CMK (cell line): ENCODE measurements around the gene CTTN.
"Not testable (repeated sequence)": the region's sequence is repeated elsewhere in the genome, so short reads cannot be mapped to it uniquely, and the experiment has no call there.

Experiments used
- DNase-seq: peaks from one replicate; pipeline ENCODE4 v3.0.0-alpha.2; 2010; ENCODE audit warnings: low read depth

Gene CTTN

DNA sequence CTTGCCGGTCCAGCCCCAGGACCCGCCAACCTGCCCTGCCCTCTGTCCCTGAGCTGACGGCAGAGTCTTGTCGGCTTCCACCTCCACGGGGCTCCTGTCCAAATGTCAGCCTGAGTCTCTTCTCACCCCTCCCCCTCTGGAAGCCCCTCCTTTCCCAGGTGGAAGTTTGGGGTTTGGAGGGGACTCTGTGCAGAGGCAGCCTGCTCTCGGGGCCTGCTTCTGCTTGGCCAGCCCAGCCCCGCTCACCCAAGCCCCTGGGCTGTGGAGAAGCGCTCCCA is 31.0 kb downstream of the CTTN start:
- DNase-seq = no peak

DNA sequence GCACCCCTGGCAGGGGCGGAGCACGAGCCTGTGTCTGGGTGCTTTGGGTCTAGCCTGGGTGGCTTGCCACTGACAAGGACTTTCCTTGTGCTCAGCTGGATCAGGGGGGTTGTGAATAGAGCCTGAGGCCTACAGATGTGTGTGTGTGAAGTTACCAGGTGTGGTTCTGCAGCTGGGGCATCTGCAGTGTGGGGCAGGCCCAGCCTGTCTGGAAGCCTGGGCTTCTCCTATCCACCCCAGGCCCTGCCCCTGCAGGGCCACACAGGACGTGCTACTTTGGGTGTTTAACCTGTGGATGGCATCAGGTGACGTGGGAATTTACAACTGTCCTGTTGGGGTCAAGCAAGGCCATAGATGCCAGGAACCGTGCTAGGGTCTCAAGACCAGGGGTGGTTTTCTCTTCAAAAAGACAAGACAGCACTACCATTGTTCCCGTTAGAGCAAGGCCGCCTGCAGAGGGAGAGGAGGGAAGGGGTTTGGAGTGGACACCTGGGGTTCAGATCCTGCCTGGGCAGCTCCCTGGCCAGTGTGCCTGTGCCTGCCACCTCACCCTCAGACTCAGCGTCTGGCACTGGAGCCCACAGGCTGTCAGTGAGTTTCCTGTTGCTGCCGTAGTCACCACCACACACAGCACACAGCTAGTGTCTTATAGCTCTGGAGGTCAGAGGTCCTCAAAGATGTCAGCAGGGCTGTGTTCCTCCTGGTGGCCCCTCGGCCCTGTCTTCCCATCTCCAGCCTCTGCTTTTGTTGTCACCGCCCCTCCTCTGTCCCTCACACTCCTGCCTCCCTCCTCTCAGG is 31.6 kb downstream of the CTTN start:
- no peak for DNase-seq

DNA sequence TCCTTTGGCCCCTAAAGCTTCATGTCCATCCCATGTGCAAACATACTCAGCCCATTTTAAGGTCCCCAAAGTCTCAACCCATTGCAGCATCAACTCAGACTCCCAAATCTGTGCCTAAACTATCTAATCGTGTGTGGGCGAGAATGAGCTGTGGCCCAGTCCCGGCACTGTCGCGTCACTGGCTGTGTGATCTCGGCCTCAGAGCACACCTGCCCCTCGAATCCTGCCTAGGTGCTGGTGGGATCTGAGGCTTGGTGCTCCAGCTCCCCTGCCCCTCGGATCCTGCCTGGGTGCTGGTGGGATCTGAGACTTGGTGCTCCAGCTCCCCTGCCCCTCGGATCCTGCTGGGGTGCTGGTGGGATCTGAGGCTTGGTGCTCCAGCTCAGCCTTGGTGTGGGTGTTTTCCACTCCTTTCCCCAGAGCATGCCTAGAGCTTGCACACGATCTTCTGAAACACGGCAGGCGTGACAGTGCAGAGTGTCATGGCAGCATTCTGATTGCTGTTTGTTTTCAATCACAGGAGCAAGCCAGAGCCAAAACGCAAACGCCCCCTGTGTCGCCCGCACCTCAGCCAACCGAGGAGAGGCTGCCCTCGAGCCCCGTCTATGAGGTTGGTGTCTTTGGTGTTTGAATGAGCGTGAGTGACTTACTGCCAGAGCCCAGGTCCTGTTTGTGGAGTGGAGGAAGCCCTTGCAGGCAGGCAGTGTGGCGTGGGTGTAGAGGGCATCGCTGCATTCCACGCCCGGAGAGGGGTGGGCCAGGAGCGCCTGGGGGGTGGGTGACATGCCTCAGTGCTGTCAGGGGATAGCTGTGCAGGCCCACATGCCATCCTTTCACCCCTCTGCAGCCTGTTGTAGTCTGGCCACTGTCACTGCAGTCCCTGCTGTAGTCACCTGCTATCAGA is 32.6 kb downstream of the CTTN start:
- no peak for DNase-seq

DNA sequence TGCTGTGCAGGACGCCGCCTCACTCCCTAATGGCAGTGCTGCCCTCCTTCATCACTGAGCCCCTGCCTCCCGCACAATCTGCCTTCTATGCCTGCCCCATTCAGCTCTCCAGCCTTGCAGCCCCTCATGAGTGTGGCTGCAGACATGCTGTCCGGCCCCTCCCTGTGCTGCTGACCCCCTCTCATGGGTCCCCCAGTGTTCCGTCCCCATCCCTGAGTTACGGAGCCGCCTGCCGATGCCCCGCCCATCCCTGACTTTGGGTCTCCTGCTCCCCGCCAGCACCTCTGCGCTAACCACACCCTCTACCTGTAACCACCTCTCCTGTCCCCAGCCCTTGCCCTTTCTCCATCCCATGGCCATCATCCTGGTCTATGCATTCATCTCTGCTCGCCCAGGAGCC is 33.3 kb downstream of the CTTN start:
- no peak for DNase-seq

DNA sequence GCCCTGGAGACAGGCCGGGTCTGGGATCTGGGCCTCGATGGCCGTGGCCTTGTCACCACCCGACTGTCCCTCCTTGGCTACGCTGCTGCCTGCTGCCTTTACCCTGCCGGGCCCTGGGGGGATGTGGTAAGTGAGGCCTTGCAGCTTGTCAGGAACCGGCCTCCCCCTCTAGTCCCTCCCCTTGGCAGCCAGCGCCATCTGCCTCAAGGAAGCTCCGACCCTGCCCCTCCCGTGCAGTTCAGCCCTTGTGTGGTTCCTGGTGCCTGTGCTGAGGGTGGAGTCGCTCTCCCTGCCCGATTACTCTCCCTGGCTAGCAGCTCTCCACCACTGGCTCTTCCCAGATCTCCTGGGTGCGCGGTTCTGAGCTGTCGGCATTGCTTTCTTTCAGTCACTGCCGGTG is 33.7 kb downstream of the CTTN start:
- no peak for DNase-seq

DNA sequence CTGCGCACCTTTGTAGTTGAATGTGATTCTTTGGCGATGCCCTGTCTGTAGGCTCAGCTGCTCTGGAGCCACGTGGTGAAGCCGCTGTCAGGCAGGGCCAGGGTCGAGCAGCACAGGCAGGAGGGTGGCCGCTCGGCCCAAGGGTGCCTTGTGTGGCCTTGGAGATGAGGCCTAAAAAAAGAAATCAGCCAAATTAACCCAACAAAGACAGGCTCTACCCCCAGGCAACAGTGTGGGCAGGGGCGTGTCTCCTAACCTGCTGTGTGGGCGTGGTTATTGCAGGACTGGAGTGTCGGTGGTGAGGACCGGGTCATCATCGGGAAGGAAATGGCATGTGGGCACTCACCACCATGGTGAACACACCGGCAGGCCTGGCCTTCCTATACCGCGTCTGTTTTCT is 34.3 kb downstream of the CTTN start:
- DNase-seq = no peak

DNA sequence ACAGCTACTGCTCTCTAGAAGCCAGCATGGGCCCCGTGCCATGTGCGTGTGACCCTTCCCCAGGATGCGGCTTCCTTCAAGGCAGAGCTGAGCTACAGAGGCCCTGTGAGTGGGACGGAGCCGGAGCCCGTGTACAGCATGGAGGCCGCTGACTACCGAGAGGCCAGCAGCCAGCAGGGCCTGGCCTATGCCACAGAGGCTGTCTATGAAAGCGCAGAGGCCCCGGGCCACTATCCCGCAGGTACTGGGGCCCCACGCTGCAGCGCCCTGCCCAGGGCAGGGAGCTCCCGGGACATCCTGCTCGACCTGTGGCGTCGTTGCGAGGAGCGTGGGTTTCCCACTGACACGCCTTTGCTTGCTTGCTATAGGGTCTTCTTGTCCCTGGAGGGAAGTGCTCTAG is 34.7 kb downstream of the CTTN start:
- DNase-seq = no peak

DNA sequence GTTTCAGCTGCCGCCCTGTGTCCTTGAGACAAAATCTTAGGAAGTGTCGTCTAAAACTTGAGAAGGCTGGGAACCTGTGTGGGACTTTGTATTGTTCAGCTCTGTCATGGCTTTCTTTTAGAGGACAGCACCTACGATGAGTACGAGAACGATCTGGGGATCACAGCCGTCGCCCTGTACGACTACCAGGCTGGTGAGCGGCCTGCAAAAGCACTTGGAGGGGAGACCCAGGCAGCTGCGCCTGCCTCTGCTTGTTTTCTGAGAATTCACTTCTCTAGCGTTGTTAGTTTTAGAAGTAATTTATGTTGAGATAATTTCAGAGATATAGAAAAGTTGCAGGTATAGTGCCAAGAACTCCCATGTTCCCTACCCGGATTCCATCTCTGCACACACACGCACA is 35.2 kb downstream of the CTTN start:
- DNase-seq = no peak

DNA sequence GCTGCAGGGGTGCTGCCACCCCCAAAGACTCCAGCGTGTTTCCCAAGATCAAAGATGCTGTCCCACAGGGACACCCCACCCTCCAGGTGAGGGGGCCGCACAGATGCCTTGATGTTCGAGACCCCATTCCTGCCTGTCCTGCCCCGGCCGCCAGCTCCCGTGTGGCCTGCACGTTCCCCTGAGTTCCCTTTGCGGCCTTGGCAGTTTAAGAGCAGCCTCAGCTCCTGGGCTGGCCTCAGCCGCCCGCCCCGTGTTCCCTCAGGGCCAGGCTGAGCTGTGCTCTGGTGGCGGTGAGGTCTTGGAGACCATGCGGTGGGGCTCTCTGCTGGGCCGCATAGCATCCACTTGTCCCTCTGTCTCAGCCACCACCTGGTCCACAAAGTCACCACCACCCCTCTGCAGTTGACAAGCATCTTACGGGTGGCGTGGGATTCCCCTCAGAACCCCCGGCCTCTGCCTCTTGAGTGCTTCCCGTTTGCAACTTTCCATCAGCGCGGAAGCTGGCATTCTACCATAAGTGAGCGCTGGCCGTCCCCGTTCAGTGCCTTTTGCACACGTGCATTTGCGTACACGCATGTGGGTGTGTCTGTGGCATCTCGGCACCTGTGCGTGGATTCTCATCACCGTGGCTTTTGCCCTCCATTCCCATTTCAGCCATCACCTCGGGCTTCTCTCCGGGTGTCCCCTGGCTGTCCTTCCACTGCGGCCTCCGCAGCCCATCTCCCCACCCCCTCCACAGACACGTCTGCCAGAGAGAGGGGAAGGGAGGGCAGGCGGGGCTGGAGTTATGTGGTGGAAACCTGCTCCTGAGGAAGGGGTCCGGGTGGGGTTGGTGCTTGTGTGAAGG is 35.9 kb downstream of the CTTN start:
- no peak for DNase-seq

DNA sequence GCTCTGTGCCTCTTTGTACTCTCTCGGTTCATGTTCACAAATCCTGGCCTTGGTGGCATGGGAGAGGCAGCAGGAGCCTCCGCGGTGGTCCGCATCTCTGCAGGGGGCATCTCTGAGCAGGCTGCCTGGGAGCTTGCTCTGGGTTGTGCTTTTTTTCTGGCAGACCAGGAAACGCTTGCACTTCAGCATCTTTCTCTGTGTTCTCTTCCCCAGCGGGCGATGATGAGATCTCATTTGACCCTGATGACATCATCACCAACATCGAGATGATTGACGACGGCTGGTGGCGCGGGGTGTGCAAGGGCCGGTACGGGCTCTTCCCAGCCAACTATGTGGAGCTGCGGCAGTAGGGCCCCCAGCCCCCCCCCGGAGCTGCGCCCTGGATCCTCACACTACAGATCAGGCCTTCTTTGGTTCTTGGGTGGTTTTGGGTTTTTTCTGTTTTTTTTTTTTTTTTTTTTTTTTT is 36.5 kb downstream of the CTTN start:
- no peak for DNase-seq

DNA sequence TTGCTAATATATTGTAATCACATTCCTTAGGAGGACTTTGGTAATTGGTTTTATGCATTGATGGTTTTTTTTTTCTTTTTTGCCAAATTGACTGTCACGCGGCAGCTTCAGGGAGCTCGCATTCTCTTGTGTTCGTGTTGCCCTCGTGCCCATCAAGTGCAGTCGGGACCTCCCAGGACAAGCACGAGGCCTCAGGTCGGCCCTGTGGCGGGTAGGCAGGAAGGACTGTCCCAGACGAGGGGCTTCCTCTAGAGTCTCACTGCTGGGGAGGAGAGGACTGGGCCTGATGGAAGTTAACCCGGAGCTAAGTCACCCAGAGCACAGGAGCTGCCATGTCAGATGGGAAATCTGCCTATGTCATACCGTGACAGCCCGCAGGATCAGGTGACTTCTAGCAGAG is 37.0 kb downstream of the CTTN start:
- DNase-seq = no peak

DNA sequence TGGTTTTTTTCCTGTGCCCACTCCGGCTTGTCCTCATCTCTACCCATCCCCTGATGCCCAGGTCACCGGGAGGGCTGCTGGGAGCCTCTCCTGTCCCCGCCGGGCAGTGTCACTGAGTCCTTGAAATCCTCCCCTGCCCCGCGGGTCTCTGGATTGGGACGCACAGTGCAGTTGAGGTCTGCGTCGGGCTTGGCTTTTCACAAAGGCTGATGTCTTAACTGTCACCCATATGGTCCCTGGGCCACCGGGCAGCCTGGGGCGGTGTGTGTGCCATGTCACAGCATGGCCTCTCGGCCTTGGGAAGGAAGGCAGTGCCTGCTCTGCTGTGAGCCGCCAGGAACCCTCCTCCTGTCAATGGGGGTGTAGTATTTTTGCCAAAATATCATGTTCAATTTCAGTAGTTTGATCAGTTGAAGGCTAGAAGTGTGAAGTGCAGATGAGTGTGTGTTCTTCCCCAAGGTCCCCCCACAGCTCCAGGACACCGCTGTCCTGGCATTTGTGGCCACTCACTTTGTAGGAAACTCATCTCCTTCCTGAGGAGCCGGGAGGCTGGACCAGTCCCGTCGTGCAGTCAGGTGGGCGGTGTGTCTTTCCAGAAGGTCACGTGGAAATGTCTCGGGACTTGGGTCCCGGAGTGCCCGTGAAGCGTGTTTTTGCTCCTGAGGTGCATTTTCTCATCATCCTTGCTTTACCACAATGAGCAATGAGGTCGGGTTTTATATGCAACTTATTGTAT is 37.6 kb downstream of the CTTN start:
- DNase-seq = no peak

DNA sequence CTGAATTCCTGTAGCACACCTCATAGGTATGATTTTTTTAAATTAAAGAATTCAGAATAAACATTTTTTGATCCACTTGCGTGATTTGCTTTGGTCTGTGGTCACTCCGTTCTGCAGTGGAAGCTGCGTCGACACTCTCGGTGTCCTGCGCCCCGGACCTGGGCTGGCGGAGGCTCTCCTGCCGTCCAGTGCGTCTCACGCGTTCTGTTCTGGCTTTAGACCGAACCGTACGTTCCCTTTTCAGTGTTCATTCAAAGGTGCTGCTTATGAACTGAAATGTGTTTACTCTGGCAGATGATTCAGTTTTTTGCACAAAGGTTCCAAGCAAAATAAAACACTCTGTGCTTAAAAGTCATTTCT is 38.2 kb downstream of the CTTN start:
- DNase-seq = no peak

DNA sequence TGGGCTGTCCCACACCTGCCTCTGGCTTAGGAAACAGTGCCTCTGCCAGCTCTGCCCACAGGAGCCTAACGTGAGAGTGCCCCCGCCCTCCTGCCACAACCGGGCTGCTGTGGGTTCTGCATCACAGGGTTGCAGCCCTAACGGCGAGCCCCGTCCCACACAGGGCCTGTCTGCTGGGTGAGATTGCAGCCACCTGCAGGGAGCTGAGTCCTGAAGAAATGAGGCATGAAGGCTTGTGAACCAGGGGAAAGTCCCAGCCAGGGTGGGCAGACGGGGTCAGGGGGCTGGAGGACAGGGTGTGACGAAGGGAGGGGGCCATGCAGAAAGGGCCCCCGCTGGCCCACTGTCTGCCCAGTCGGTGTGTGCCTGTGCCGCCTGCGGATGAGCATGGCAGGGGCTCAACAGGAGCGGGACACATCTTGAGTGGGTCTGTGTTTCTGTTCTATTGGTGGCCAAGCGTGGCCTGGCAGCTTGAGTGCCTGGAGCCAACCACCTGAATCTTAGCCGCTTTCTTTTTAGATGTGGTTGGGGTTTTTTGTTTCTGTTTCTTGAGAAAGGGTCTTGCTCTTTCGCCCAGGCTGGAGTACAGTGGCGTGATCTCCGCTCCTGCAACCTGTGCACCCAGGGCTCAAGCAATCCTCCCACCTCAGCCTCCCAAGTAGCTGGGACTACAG is 38.9 kb downstream of the CTTN start:
- DNase-seq = no peak

DNA sequence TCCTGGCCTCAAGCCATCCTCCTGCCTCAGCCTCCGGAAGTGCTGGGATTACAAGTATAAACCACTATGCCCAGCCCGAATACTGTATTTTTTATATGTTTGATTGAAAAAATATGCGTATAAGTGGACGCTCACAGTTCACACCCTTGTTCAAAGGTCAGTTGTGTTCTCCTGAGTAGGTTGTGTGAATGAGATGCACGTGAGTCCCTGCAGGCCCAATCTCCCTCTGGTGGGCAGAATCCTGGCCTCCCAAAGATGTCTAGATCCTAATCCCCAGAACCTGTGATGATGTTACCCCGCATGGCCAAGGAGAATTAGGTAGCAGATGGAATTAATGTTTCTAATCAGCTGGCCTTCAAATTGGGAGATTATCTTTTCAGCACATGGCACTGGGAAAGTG is 41.9 kb downstream of the CTTN start:
- no peak for DNase-seq

DNA sequence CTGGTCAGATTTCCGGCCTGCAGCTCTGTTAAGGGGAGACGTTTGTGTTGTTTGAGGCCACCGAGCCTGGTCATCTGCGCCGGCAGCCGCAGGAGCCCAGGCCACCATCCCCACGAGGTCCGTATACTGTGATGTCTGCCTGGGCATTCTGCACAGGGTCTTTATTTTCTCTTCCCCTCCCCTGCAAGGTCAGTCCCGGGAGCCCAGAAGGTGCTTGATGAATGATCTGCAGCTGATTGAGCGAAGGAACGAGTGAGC is 45.4 kb downstream of the CTTN start:
- DNase-seq = no peak

DNA sequence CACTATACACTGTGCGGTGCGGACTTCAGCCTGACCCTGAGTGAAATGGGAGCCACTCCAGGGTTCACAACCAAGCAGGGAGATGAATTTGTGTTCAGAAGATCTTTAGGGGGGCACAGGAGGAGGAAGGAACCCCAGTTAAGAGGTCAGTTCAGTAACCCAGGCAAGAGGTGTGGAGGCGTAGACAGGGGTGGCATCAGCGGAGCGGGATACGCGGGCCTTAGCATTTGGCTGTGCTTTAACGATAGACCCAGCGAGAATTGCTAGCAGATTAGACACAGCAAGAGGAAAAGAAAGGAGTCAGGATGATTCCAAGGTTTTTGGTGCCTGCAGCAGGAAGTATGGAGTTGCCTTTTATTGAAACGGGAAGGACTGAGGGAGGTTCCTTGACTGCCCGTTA is 46.8 kb downstream of the CTTN start:
- DNase-seq = no peak

DNA sequence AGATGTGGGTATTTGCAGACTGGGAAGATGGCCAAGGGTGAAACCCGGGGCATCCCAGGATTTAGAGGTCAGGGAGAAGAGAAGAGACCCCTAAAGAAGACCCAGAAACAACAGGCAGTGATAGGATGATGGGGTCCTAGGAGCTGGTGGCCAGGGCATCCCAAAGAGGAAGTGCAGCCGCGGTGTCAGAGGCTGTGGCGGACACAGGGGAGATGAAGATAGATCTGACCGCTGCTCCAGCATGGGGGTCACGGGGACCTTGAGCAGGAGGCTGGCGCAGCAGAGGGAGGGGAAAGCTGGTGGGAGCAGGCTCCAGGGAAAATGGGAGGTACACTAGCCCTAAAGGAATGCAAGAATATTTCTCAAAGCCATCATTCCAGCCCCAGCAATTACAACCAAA is 47.3 kb downstream of the CTTN start:
- DNase-seq = no peak

DNA sequence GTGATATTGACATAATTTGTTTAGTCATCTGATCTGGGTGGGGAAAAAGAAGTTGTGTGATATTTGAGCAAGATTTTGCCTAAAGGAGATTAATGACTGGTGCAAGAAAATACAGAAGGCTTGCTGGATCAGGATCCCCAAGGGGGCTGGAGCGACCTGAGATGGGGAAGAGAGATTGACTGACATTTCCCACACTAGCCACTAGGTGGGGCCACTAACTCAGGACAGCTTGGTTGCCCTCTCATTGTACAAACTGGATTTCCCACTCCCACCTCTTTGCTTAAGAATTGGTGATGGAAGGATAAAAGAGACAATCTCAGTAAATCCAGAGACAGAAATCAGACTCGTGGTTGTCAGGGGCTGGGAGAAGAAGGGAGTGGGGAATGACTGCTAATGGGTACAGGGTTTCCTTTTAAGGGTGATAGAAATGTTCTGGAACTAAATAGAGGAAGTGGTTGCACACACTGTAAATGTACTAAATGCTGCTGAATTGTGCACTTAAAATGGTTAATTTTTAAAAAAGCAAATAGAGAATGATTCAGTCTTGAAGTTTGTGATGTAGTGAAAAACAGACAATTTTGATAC is 50.7 kb downstream of the CTTN start:
- DNase-seq = peak; percentile 49

DNA sequence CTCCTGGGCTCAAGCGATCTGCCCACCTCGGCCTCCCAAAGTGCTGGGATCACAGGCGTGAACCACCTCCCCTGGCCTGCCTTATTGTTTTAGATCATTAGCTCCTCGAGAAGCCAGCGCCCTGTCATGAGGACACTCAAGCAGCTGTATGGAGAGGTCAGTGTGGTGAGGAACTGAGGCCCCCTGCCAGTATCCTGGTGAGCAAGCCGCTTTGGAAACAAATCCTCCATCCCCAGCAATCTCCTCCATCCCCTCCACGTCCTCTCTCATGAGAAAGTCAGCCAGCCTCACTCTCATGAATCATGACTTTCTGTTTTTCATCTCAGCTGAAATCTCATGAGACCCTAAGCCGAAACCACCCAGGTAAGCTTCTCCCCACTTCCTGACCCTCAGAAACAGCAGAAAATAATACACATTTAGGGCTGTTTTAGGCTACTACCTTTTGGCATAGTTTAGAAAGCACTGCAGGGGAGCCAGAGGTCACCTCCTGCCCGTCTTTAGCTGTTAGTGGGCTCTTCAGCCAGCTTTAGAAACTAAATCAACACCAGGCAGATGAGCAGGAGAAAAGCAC is 56.0 kb downstream of the CTTN start:
- no peak for DNase-seq

DNA sequence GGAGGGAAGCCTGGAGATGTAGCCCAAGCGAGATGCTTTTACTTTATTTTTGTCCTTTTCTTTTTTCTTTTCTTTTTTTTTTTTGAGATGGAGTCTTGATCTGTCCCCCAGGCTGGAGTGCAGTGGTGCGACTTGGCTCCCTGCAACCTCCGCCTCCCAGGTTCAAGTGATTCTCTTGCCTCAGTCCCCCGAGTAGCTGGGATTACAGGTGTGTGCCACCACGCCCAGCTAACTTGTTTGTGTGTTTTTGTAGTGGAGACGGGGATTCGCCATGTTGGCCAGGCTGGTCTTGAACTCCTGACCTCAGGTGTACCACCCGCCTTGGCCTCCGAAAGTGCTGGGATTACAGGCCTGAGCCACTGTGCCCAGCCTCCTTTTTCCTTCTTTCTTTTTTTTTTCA is 56.5 kb downstream of the CTTN start:
- DNase-seq = not testable (repeated sequence)
